SIG-M5 treated with dmso at 0.1 percent for 504 hours (cell line): ENCODE data around the gene CNTNAP5.

Experiments
- DNase-seq: peaks from one replicate; lab custom pipeline; 2025; ENCODE audit not compliant: unreplicated experiment; lab: John Stamatoyannopoulos, UW

The CNTNAP5 gene

GRCh38 chr2:124535816-124536215 is 510.7 kb downstream of the CNTNAP5 start:
- no peak for DNase-seq

GRCh38 chr2:124536591-124536990 is 511.5 kb downstream of the CNTNAP5 start:
- DNase-seq, result no peak

GRCh38 chr2:124538549-124538948 is 513.5 kb downstream of the CNTNAP5 start:
- no peak for DNase-seq

- no peak for DNase-seq
Observed at GRCh38 chr2:124540805-124541204, 515.7 kb downstream of the CNTNAP5 start.

- no peak for DNase-seq
Observed at GRCh38 chr2:124542932-124543640, 518.0 kb downstream of the CNTNAP5 start.

- no peak for DNase-seq
Observed at GRCh38 chr2:124547700-124548099, 522.6 kb downstream of the CNTNAP5 start.

GRCh38 chr2:124558277-124558905 is 533.3 kb downstream of the CNTNAP5 start:
- DNase-seq, result no peak

- DNase-seq, result no peak
Observed at GRCh38 chr2:124559236-124559635, 534.1 kb downstream of the CNTNAP5 start.

- DNase-seq, result no peak
Observed at GRCh38 chr2:124560592-124561112, 535.6 kb downstream of the CNTNAP5 start.

- no peak for DNase-seq
Observed at GRCh38 chr2:124561486-124561885, 536.4 kb downstream of the CNTNAP5 start.

GRCh38 chr2:124563426-124563825 is 538.3 kb downstream of the CNTNAP5 start:
- no peak for DNase-seq

GRCh38 chr2:124566518-124566970 is 541.5 kb downstream of the CNTNAP5 start:
- DNase-seq, result no peak

- DNase-seq, result no peak
Observed at GRCh38 chr2:124570872-124571271, 545.8 kb downstream of the CNTNAP5 start.

GRCh38 chr2:124571836-124572235 is 546.7 kb downstream of the CNTNAP5 start:
- DNase-seq, result no peak

GRCh38 chr2:124572934-124573634 is 548.0 kb downstream of the CNTNAP5 start:
- DNase-seq, result no peak

- DNase-seq, result no peak
Observed at GRCh38 chr2:124575497-124575896, 550.4 kb downstream of the CNTNAP5 start.

- DNase-seq, result no peak
Observed at GRCh38 chr2:124580263-124580662, 555.2 kb downstream of the CNTNAP5 start.

- no peak for DNase-seq
Observed at GRCh38 chr2:124582387-124582786, 557.3 kb downstream of the CNTNAP5 start.

- DNase-seq, result no peak
Observed at GRCh38 chr2:124584615-124585014, 559.5 kb downstream of the CNTNAP5 start.

- no peak for DNase-seq
Observed at GRCh38 chr2:124585277-124585676, 560.2 kb downstream of the CNTNAP5 start.

GRCh38 chr2:124586210-124586609 is 561.1 kb downstream of the CNTNAP5 start:
- DNase-seq, result no peak

- DNase-seq, result no peak
Observed at GRCh38 chr2:124586835-124587234, 561.7 kb downstream of the CNTNAP5 start.
